ENCODE data around the gene CDK6. TPM values are rescaled to one million over a fixed set of nuclear protein-coding genes. Genes with fewer than 3 reads are reported as not detected.

The CDK6 gene
- total RNA-seq, 2 donors from 2014 or later = 32.6 to 35.0 TPM

DNA sequence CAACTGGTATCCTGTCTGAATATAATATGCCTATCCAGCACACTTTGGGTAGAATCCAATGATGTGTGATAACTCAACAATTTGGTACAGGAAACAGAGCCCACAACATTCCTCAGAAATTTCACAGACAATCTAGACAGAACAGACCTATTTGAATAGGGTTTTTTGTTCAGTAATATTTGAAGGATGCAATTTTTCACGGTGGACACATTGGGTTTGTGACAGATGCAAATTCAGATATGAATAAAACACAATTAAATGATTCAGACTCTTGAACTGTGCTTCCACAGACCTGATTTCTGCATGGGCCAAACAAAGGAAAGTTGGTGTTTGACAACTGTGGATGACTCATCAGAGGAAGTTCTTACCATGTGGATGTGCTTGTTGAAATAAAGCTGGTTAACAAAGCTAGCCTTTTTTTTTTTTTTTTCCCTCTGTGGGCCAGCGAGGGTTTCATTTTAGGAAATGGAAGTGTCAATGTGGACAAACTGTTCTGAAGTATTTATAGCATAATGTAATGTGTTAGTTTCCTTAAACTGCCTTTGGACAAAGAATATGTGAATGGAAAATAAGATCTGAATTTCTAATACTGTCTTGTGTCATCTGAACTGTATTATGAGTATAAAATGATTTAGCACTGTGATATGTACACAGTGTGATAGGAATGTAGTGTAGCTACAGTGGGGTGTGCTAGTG lies 203.0 kb downstream of the CDK6 start:
- WGBS, 2 donors = 34 to 46% methylated on average over 2 of the region's 2 CpGs
- peaks cover 26% of the 10 kb centered on the region for H3K4me1 ChIP-seq
- peak overlapping the region in 3 of 4 donors; percentile 13 to 79 (median 47) for H3K27ac ChIP-seq
- no peaks in the 10 kb centered on the region for H3K36me3 ChIP-seq (replicated peaks in 1 of 2; ENCODE audit: insufficient read depth in 1 of 2, low read depth in 2 of 2)
- TF ChIP-seq CTCF (IDR thresholded peaks at IDR 0.05) = peak in 1 of 7 experiments; percentile 3
- no peak for TF ChIP-seq POLR2A (IDR thresholded peaks at IDR 0.05)
- H3K4me3 ChIP-seq = no peak overlapping the region
- peak in 2 of 4 donors; percentile 27 to 57 for DNase-seq
- intact Hi-C loops (cut with DNase I) = no loop called here
- no peaks in the 10 kb centered on the region for H3K27me3 ChIP-seq
- ATAC-seq = peak; percentile 82
- H3K9me3 ChIP-seq = no peaks in the 10 kb centered on the region

DNA sequence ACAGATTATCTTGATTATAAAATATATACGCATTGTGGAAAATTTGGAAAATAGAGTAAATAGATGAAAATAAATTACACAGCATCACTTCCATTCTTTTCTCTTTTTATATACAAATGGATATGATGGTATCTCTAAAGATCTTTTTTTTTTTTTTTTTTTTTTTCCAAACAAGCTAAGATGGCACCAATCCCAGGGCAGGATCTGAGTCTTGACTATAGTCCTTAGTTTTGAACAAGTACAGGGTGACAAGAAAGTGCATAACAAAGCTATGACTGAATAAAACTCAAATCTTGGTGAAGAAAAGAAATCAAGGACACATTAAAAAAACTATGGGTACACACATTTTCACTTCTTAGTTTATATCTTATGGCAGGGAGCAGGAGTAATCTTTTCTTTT lies 203.6 kb downstream of the CDK6 start:
- Histone ChIP-seq H3K27me3 (no peaks in the 10 kb centered on the region), H3K4me3 (no peak overlapping the region), H3K4me1 (peaks cover 26% of the 10 kb centered on the region), H3K36me3 (replicated peaks in 1 of 2; ENCODE audit: insufficient read depth in 1 of 2, low read depth in 2 of 2) (no peaks in the 10 kb centered on the region), H3K27ac (peak overlapping the region in 3 of 4 donors; percentile 13 to 79 (median 47)), H3K9me3 (no peaks in the 10 kb centered on the region)
- intact Hi-C loops (cut with DNase I) = no loop called here
- no peak for ATAC-seq
- 97 to 98% methylated on average over 1 of the region's 1 CpG for WGBS, 2 donors
- DNase-seq = no peak
- no peak for TF ChIP-seq POLR2A (IDR thresholded peaks at IDR 0.05)
- TF ChIP-seq CTCF (IDR thresholded peaks at IDR 0.05) = no peak

DNA sequence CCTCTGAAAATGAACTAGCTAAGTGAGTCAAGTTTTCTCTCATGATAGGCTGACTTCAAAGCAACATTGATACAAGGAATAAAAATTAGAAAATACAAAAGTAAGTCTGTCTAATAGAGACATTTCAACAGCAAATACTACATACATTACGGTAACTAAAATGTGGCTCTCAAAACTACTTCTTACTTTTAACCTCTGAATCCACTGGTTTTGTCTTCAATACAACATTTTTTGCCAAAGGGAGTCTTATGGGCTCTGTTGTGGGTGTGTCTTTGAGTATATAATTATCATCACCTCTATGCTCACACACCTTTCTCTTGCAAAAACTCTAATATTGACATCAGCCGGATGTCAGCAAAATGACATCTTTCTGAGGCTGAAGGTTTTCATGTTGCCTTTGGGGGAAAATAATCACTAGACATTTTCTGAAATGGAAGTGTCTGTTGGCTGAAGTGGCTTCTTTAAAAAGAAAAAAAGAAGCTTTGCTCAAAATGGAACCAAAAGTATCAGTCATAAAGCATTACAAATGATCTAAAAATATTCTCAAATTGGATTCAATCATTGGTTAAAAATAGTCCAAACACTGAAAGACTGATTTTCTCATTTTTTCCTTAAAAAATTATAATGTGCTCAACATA lies 204.4 kb downstream of the CDK6 start:
- H3K27me3 ChIP-seq = no peaks in the 10 kb centered on the region
- H3K4me1 ChIP-seq = peaks cover 26% of the 10 kb centered on the region
- no peak for TF ChIP-seq POLR2A (IDR thresholded peaks at IDR 0.05)
- WGBS, 2 donors = 94 to 95% methylated on average over 2 of the region's 2 CpGs
- H3K36me3 ChIP-seq (replicated peaks in 1 of 2; ENCODE audit: insufficient read depth in 1 of 2, low read depth in 2 of 2) = no peaks in the 10 kb centered on the region
- H3K9me3 ChIP-seq = no peaks in the 10 kb centered on the region
- DNase-seq (no peak), ATAC-seq (no peak)
- H3K27ac ChIP-seq = no peak overlapping the region
- H3K4me3 ChIP-seq = no peak overlapping the region
- intact Hi-C loops (cut with DNase I) = no loop called here

GRCh38 chr7:92631067-92631849 lies 205.1 kb downstream of the CDK6 start:
- Histone ChIP-seq H3K4me3 (no peak overlapping the region), H3K9me3 (no peaks in the 10 kb centered on the region), H3K27ac (no peak overlapping the region), H3K4me1 (peaks cover 26% of the 10 kb centered on the region), H3K36me3 (replicated peaks in 1 of 2; ENCODE audit: insufficient read depth in 1 of 2, low read depth in 2 of 2) (no peaks in the 10 kb centered on the region), H3K27me3 (no peaks in the 10 kb centered on the region)
- intact Hi-C loops (cut with DNase I) = no loop called here
- 72 to 88% methylated on average over 5 of the region's 5 CpGs for WGBS, 2 donors
- no peak for ATAC-seq
- TF ChIP-seq POLR2A (IDR thresholded peaks at IDR 0.05) = no peak
- TF ChIP-seq CTCF (IDR thresholded peaks at IDR 0.05) = no peak
- no peak for DNase-seq

DNA sequence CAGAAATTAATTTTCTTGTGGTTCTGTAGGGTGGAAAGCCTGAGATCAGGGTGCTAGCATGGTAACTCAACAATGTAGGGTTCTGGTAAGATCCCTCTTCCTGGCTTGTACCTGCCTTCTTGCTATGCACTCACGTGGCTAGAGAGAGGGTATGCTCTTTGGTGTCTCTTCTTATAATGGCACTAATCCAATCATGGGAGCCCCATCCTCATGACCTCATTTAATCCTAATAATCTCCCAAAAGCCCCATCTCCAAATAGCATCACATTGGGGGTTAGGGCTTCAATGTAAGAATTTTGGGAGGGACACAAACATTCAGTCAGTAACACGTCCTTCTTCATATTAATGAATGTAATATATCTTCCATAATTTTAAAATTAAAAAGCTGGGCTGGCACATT lies 206.6 kb downstream of the CDK6 start:
- no peaks in the 10 kb centered on the region for H3K9me3 ChIP-seq
- H3K36me3 ChIP-seq (replicated peaks in 1 of 2; ENCODE audit: insufficient read depth in 1 of 2, low read depth in 2 of 2) = no peaks in the 10 kb centered on the region
- no peak overlapping the region for H3K27ac ChIP-seq
- ATAC-seq (no peak), DNase-seq (no peak)
- peaks cover 19% of the 10 kb centered on the region for H3K4me1 ChIP-seq
- no peak overlapping the region for H3K4me3 ChIP-seq
- 94 to 98% methylated on average over 2 of the region's 2 CpGs for WGBS, 2 donors
- TF ChIP-seq CTCF (IDR thresholded peaks at IDR 0.05) = no peak
- no peak for TF ChIP-seq POLR2A (IDR thresholded peaks at IDR 0.05)
- intact Hi-C loops (cut with DNase I) = loop anchor here (10.0 kb wide), 1 partner anchor 205 kb away; the partner anchor contains the start of gene CDK6
- H3K27me3 ChIP-seq = no peaks in the 10 kb centered on the region
